IMR-90 (cell line): ENCODE measurements around the gene PLEKHA4.
A peak's percentile ranks its signal among the peaks of the same experiment; 100 is the strongest.

ENCODE experiments used
- CTCF ChIP-seq: conservative IDR thresholded peaks from 2 replicates; pipeline ENCODE4 v1.5.1; 2012; ENCODE audit warnings: mild to moderate bottlenecking, low read depth, low read length, improper control_type of control experiment
- MXI1 ChIP-seq: IDR thresholded peaks from 2 replicates; pipeline ENCODE4 v1.6.1; 2012; ENCODE audit warnings: low read depth, mild to moderate bottlenecking, low read length, moderate library complexity, borderline replicate concordance
- NFE2L2 ChIP-seq: fragments of 150-350 bp; IDR thresholded peaks from 2 replicates; pipeline ENCODE4 v1.6.1; 2016; ENCODE audit warnings: low read depth, mild to moderate bottlenecking, low read length
- POLR2A ChIP-seq: IDR thresholded peaks from 2 replicates; pipeline ENCODE4 v1.6.1; 2012; ENCODE audit warnings: mild to moderate bottlenecking, low read depth, low read length
- RAD21 ChIP-seq: IDR thresholded peaks from 2 replicates; pipeline ENCODE4 v1.6.1; 2012; ENCODE audit warnings: low read length, improper control_type of control experiment
- RFX5 ChIP-seq: IDR thresholded peaks from 2 replicates; pipeline ENCODE4 v1.8.0; 2012; ENCODE audit warnings: low read depth, mild to moderate bottlenecking, low read length, moderate library complexity

- TF ChIP-seq CTCF (no peak), RAD21 (no peak), RFX5 (no peak), POLR2A (peak; percentile 67), MXI1 (no peak), NFE2L2 (no peak)
Measured at GRCh38 chr19:48878196-48879024, 10.0 kb upstream of the PLEKHA4 start.
